Hepatocyte (in vitro differentiated cells): ENCODE measurements around the gene MEP1B. TPM values are rescaled to one million over a fixed set of nuclear protein-coding genes. Genes with fewer than 3 reads are reported as not detected.

ENCODE experiments used
- DNase-seq: peaks from one replicate; pipeline ENCODE4 v3.0.0-alpha.2; 2016; ENCODE audit warnings: low spot score
- H2AFZ ChIP-seq: fragments of 200-600 bp; sonication (generic); 2 replicates; pipeline ENCODE4 v1.6.0; 2016; ENCODE audit warnings: antibody characterized with exemption, mild to moderate bottlenecking
- H3K27ac ChIP-seq: fragments of 200-600 bp; sonication (generic); 2 replicates; pipeline ENCODE4 v1.5.1; 2016; ENCODE audit warnings: mild to moderate bottlenecking
- H3K27me3 ChIP-seq: fragments of 200-600 bp; sonication (generic); 2 replicates; pipeline ENCODE4 v1.6.1; 2016
- H3K36me3 ChIP-seq: fragments of 200-600 bp; sonication (generic); replicated peaks from 2 replicates; pipeline ENCODE4 v1.5.1; 2016; ENCODE audit warnings: low read depth; ENCODE audit not compliant: insufficient read depth
- H3K4me1 ChIP-seq: fragments of 200-600 bp; sonication (generic); 2 replicates; pipeline ENCODE4 v1.5.1; 2016; ENCODE audit warnings: mild to moderate bottlenecking, moderate library complexity; ENCODE audit not compliant: insufficient read depth
- H3K4me2 ChIP-seq: fragments of 200-600 bp; sonication (generic); 2 replicates; pipeline ENCODE4 v1.6.0; 2016
- H3K4me3 ChIP-seq: fragments of 200-600 bp; sonication (generic); 2 replicates; pipeline ENCODE4 v1.5.1; 2016; ENCODE audit warnings: mild to moderate bottlenecking
- H3K79me2 ChIP-seq: fragments of 200-600 bp; sonication (generic); 2 replicates; pipeline ENCODE4 v1.6.0; 2017; ENCODE audit warnings: mild to moderate bottlenecking
- H3K9me2 ChIP-seq: fragments of 200-600 bp; sonication (generic); replicated peaks from 2 replicates; pipeline ENCODE4 v1.6.0; 2017; ENCODE audit warnings: mild to moderate bottlenecking; ENCODE audit not compliant: insufficient read depth
- H3K9me3 ChIP-seq: fragments of 200-600 bp; sonication (generic); 2 replicates; pipeline ENCODE4 v1.5.1; 2016; ENCODE audit warnings: low read depth, mild to moderate bottlenecking
- H4K20me1 ChIP-seq: fragments of 200-600 bp; sonication (generic); 2 replicates; pipeline ENCODE4 v1.6.0; 2016; ENCODE audit warnings: mild to moderate bottlenecking; ENCODE audit not compliant: insufficient read depth, poor library complexity, severe bottlenecking
- CTCF ChIP-seq: fragments of 200-600 bp; sonication (generic); IDR thresholded peaks from 2 replicates; pipeline ENCODE4 v1.5.1; 2016; ENCODE audit warnings: antibody characterized with exemption, mild to moderate bottlenecking; ENCODE audit not compliant: poor library complexity
- EZH2 ChIP-seq: fragments of 200-600 bp; sonication (generic); IDR thresholded peaks from 2 replicates; pipeline ENCODE4 v1.6.1; 2016; ENCODE audit warnings: antibody characterized with exemption, mild to moderate bottlenecking, borderline replicate concordance
- EZH2phosphoT487 ChIP-seq: fragments of 200-600 bp; sonication (generic); IDR thresholded peaks from one replicate; pipeline ENCODE4 v1.6.1; 2018; ENCODE audit warnings: antibody characterized with exemption, mild to moderate bottlenecking, low read depth, moderate library complexity; ENCODE audit not compliant: unreplicated experiment, severe bottlenecking
- WGBS: methylation state at CpG from one replicate; pipeline ENCODE4 v1.1.6; 2016; ENCODE audit warnings: low lambda C conversion rate; ENCODE audit errors: missing lambda C conversion rate; 5-methylcytosine and 5-hydroxymethylcytosine counted together
- polyA plus RNA-seq: library from polyadenylated mRNA; unstranded; fragments of >200 nt; fragmentation: Nextera tagmentation; extraction: Ambion mirVana; gene quantifications from 2 replicates; pipeline ENCODE4 v1.2.1, GENCODE V29; 2016
- total RNA-seq: library from RNA; depleted of rRNA; stranded (reverse); fragments of >200 nt; gene quantifications from 2 replicates; pipeline ENCODE4 v1.2.3, GENCODE V29; 2014

MEP1B gene
- total and polyA plus RNA-seq, 2 experiments from 2014 or later: 0.22 to 2.3 TPM

- Histone ChIP-seq H3K9me3 (no peaks in the 10 kb centered on the region), H4K20me1 (no peaks in the 10 kb centered on the region), H3K4me1 (no peaks in the 10 kb centered on the region), H3K4me3 (no peak overlapping the region), H2AFZ (no peak overlapping the region), H3K4me2 (no peak overlapping the region), H3K9me2 (no peaks in the 10 kb centered on the region), H3K79me2 (no peaks in the 10 kb centered on the region), H3K27me3 (no peaks in the 10 kb centered on the region), H3K27ac (no peak overlapping the region), H3K36me3 (no peaks in the 10 kb centered on the region)
- 80% methylated on average over 2 of the region's 2 CpGs for WGBS
- DNase-seq: no peak
- no peak for TF ChIP-seq EZH2phosphoT487
- no peak for TF ChIP-seq EZH2
- TF ChIP-seq CTCF: no peak
These were observed 52.6 kb downstream of the MEP1B start for GRCh38 chr18:32242395-32242794.

- H3K36me3 ChIP-seq: no peaks in the 10 kb centered on the region
- no peak overlapping the region for H3K4me3 ChIP-seq
- H4K20me1 ChIP-seq: no peaks in the 10 kb centered on the region
- H3K79me2 ChIP-seq: no peaks in the 10 kb centered on the region
- DNase-seq: no peak
- no peaks in the 10 kb centered on the region for H3K9me2 ChIP-seq
- no peak overlapping the region for H3K27ac ChIP-seq
- WGBS: 88% methylated on average over 6 of the region's 6 CpGs
- no peaks in the 10 kb centered on the region for H3K27me3 ChIP-seq
- H3K9me3 ChIP-seq: no peaks in the 10 kb centered on the region
- H3K4me2 ChIP-seq: no peak overlapping the region
- no peak for TF ChIP-seq EZH2phosphoT487
- no peak for TF ChIP-seq EZH2
- no peak for TF ChIP-seq CTCF
- no peak overlapping the region for H2AFZ ChIP-seq
- no peaks in the 10 kb centered on the region for H3K4me1 ChIP-seq
These were observed 53.5 kb downstream of the MEP1B start for GRCh38 chr18:32243358-32243757.

GRCh38 chr18:32244881-32245280 is 55.0 kb downstream of the MEP1B start:
- Histone ChIP-seq H3K4me3 (no peak overlapping the region), H3K9me2 (no peaks in the 10 kb centered on the region), H3K4me2 (no peak overlapping the region), H3K79me2 (no peaks in the 10 kb centered on the region), H2AFZ (no peak overlapping the region), H3K9me3 (no peaks in the 10 kb centered on the region), H4K20me1 (no peaks in the 10 kb centered on the region), H3K27me3 (no peaks in the 10 kb centered on the region), H3K4me1 (no peaks in the 10 kb centered on the region), H3K36me3 (no peaks in the 10 kb centered on the region), H3K27ac (no peak overlapping the region)
- no peak for DNase-seq
- 67% methylated on average over 5 of the region's 5 CpGs for WGBS
- TF ChIP-seq EZH2phosphoT487 (no peak), EZH2 (no peak), CTCF (no peak)

GRCh38 chr18:32249147-32249929 is 59.5 kb downstream of the MEP1B start:
- no peaks in the 10 kb centered on the region for H3K27me3 ChIP-seq
- no peaks in the 10 kb centered on the region for H3K4me1 ChIP-seq
- DNase-seq: no peak
- H3K9me2 ChIP-seq: no peaks in the 10 kb centered on the region
- H2AFZ ChIP-seq: no peak overlapping the region
- no peak overlapping the region for H3K4me3 ChIP-seq
- no peak for TF ChIP-seq EZH2phosphoT487
- no peak for TF ChIP-seq EZH2
- TF ChIP-seq CTCF: no peak
- no peak overlapping the region for H3K27ac ChIP-seq
- WGBS: 91% methylated on average over 8 of the region's 8 CpGs
- no peaks in the 10 kb centered on the region for H3K79me2 ChIP-seq
- no peaks in the 10 kb centered on the region for H3K9me3 ChIP-seq
- no peaks in the 10 kb centered on the region for H4K20me1 ChIP-seq
- H3K36me3 ChIP-seq: no peaks in the 10 kb centered on the region
- H3K4me2 ChIP-seq: no peak overlapping the region
